COR-L47 (cell line): Measurements from ENCODE around the gene DICER1.
"Not testable (repeated sequence)": the region's sequence is repeated elsewhere in the genome, so short reads cannot be mapped to it uniquely, and the experiment has no call there.

Source experiments
- DNase-seq: peaks from one replicate; lab custom pipeline; 2025; lab: John Stamatoyannopoulos, UW

DICER1 gene, protein sequence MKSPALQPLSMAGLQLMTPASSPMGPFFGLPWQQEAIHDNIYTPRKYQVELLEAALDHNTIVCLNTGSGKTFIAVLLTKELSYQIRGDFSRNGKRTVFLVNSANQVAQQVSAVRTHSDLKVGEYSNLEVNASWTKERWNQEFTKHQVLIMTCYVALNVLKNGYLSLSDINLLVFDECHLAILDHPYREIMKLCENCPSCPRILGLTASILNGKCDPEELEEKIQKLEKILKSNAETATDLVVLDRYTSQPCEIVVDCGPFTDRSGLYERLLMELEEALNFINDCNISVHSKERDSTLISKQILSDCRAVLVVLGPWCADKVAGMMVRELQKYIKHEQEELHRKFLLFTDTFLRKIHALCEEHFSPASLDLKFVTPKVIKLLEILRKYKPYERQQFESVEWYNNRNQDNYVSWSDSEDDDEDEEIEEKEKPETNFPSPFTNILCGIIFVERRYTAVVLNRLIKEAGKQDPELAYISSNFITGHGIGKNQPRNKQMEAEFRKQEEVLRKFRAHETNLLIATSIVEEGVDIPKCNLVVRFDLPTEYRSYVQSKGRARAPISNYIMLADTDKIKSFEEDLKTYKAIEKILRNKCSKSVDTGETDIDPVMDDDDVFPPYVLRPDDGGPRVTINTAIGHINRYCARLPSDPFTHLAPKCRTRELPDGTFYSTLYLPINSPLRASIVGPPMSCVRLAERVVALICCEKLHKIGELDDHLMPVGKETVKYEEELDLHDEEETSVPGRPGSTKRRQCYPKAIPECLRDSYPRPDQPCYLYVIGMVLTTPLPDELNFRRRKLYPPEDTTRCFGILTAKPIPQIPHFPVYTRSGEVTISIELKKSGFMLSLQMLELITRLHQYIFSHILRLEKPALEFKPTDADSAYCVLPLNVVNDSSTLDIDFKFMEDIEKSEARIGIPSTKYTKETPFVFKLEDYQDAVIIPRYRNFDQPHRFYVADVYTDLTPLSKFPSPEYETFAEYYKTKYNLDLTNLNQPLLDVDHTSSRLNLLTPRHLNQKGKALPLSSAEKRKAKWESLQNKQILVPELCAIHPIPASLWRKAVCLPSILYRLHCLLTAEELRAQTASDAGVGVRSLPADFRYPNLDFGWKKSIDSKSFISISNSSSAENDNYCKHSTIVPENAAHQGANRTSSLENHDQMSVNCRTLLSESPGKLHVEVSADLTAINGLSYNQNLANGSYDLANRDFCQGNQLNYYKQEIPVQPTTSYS (N-terminal part only)

DNA sequence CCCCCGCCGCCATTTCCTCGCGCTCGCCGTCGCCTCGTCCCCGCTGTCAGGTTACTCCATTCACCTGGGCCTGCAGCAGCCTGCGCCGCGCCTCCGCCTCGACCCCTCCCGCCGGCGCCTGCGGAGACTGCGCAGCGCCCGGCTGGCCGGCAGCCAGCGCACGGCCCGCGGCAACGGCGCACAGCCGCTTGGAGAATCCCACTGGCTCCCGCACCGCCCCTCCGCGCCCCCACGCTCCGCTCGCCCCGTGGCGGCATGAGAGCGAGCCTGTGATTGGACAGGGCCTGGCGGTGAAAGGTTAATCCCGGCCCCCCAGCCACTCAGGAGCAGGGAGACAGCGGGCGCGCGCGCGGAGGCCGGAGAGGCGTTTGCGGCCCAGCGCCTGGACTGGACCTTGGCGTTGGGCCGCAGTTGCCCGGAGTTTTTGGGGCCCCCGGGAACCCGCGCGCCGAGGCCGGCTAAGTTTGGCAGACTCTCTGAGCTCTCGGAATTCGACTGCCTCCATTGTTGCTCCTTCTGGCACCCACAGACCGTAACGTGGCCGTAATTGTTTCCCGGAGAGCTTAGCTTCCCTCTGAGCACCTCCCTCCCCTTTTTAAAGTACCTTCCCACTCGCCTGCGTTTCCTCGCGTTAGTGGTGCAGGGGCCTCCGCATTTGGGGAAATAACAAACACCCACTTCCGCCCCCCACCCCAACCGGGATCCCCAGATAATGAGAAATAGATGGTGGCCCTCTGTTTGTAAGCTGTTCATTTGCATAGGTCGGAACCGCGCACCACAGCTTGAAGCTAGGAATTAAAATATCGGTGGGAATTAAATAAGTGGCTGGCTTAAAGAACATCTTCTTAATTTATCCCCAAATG lies at the start of gene DICER1:
TSS of gene DICER1 (minus strand) at position 203 of the 863 bp plus-strand sequence. CDS start 24,071 bp downstream, outside the sequence.
- peak; percentile 98 for DNase-seq

DNA sequence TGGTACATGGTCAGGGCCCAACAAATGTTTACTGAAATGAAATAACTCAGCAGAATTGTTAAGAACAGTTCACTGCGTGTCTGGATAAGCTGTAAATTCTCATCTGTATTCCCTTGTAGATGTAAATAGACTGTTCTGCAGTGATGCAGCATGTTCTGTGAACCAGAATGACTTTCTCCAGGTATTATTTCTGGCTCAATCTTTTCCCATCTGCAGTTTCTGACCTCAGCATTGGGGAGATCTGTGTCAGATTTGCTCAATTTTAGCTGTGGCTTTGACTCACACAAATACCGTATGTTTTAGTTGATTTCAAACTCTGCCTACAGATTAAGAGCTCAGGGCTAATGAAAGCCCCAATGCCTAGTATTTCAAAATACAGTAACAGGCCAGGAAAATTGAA lies 49.2 kb upstream of the DICER1 start:
- no peak for DNase-seq

DNA sequence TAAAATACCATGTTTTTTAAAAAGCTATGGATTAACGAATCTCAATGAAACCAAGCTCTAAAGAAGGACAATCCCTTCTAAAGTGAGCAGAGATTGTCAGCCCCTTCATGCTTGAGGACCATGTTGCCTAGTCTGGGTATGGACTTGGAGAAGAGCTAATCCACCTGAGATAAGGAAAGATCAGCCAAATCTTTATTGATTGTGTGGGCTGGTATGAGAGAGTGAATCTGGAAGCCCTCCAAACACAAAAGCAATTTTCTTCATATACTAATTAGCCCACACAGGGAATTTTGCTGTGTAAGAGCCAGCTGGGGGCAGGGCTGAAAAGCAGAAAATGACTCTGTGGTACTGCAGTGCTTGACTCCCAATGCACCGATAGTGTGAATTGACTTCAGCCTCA lies 47.4 kb upstream of the DICER1 start:
- peak; percentile 72 for DNase-seq

DNA sequence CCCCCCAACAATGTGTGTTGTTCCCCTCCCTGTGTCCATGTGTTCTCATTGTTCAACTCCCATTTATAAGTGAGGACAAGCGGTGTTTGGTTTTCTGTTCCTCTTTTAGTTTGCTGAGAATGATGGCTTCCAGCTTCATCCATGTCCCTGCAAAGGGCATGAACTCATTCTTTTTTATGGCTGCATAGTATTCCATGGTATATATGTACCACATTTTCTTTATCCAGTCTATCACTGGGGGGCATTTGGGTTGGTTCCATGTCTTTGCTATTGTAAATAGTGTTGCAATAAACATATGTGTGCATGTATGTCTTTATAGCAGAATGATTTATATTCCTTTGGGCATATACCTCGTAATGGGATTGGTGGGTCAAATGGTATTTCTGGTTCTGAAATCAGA lies 44.4 kb upstream of the DICER1 start:
- DNase-seq, result not testable (repeated sequence)

DNA sequence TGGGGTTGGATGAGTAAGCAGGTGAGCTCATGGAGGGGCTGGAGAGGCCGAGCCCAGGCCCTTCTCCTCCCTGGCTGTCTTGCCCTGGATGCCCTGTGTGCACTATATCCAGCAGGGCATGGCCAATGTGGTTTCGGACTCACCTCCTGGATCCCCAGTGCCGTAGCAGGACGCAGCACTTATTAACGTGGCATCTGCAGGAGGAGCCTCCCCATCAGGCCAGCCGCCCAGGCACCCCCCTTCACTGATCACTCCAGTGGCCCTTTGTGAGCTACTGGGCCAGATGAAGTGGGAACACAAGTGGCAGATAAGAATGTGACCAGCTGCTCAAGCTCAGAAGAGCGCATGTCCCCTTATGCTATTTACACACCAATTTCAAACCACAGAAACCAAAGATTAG lies 43.1 kb upstream of the DICER1 start:
- DNase-seq, result no peak

DNA sequence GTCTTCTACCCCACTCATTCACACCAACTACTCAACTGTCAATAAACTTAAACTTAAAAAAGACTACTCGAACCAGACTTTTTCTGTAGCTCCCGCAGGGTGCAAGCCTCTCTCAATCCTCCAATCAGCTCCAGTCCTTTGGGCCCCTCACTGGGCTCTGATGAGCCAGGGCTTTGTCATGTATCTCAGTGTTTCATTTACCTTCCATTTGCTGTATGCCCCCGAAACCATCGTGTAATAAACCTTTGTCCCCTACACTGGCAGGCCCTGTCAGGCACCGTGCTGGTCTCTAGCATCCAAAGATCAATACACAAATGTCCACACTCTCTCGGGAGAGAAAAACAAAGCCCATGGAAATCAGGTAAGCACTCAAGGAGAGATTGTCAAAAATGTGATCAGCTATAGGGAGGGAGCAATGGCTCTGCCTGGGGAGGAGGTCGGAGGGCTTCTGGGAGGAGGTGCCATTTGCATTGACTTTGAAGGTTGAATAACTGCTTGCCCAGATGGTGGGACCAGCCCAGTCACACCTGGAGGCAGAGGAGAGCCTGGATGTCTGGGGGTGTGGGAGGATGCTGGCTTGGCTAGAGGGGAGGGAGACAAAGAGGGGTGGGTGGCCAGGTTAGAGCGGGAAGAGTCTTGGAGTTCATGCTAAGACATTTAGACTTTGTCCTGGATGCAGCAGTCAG lies 42.1 kb upstream of the DICER1 start:
- DNase-seq, result no peak

DNA sequence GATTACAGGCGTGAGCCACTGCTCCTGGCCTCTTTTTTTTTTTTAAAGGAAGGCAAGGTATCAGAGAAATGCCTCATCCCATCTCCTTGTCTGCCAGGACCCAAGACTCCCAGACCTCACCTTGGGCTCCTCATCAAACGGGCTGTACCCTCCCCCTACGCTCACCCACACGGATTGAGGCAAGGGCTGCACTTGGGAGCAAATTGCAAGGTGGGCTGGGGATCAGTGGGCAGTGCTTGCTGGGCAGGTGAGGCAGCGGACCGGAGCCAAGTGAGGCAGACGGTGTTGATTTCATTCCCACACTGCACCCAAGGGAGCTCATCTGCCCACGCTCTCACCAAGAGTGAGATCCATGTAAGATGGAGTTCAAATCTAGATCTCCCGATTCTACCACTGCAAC lies 41.0 kb upstream of the DICER1 start:
- no peak for DNase-seq

DNA sequence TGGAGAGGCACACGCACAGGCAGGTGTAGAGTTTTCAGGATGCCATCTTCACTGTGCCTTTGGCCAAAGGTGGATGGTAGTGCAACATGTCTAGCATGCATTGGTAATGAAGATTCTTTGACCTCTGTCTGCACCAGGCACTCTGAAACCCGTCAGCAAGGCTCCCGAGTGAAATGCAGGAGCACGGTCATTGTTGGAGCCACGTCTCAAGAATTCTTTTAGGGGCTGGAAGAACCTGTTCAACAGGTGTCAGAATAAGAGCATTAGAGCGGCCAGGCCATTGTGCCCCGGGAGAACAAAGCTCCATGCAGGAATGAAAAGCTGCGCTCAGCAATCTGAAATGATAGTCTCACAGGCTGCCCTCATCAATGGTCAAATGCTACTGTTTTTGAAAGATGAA lies 40.2 kb upstream of the DICER1 start:
- DNase-seq, result no peak

DNA sequence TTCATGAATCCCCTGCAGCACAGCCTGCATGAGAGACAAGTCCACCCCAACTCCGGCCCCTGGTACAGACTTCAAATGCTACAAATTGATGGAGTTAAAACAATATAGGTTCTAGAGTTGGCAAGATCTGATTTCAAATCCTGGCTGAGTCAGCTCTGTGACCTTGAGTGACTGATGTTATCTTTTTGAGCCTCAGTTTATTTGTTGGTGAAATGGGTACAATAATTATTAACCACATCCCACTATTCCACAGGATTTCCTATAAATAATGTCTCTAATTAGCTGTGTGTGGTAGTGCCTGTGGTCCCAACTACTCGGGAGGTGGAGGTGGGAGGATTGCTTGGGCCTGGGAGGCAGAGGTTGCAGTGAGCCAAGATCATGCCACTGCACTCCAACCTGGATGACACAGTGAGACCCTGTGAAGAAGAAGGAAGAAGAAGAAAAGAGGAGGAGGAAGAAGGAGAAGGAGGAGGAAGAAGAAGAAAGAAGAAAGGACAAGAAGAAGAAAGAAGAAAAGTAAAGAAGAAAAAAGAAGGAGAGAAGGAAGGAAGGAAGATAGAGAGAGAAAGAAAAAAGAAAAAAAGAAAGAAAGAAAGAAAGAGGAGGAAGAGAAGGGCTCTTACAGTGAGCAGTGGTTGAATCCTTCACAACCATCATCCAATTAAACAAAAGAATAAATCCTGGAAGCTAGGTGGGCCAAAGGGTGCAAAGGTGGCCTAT lies 39.7 kb upstream of the DICER1 start:
- DNase-seq, result no peak

- DNase-seq, result no peak
Measured at GRCh38 chr14:95196268-95196667, 38.9 kb upstream of the DICER1 start.

GRCh38 chr14:95195031-95195430 lies 37.7 kb upstream of the DICER1 start:
- no peak for DNase-seq

- no peak for DNase-seq
Measured at GRCh38 chr14:95193081-95193480, 35.8 kb upstream of the DICER1 start.

DNA sequence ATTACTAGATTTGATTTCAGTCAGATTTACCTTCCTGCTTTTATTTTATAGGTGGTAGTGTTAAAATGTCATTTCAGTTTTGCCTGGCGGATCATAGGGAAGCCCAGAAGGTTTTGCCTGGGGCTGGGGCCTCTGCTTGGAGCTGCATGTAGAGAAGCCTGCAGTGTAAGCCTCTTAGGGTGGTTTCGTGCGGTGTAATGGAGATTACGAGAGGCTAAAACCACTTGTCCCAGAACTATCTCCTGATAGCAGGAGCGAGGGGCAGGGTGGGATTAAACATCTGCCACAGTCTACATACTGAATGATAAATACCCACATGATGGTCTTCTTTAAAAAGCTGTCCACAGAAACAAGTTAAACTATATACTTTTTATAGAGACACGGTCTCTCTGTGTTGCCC lies 35.0 kb upstream of the DICER1 start:
- no peak for DNase-seq

GRCh38 chr14:95191445-95192199 lies 34.3 kb upstream of the DICER1 start:
- no peak for DNase-seq

DNA sequence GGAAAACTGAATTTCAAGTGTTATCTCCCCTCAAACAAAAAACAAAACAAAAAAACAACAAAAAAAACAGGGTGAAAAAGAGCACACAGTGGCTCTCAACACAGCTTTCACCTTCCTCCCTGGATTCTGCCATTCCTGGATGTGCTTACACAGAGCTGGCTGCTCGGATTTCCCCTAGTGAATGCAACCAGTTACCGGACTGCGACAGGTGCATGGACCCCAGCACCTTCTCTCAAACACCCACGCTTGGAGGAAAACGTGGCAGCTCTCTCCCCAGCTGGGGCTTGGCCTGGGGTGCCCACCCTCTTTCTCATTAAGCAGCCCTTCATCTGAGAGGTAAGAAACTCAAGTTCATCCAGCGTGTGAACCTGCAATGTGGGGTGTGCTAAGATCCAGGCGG lies 33.5 kb upstream of the DICER1 start:
- DNase-seq, result no peak

DNA sequence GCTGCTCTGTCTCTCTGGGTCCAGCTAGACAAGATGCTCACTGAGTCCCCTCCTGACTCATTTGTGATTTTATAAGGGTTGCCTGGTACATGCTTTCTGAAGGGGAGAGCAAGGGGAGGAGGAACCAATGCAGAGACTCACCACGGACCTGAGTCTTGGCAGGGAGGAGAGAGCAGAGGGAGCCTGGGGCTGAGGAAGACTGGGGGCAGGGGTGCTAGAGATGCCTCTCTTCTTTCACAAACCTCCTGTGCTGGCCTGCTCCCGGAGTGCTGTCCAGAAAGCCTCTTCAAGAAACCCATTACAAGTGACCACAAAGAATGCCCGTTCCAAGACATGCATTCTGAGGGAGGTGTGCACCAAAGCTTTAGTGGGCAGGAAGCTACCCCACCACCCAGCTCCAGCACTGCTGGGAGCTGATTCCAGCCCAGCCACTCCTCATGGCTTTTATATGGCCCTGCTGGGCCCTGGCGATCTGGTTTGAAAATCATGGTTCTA lies 33.1 kb upstream of the DICER1 start:
- no peak for DNase-seq

DNA sequence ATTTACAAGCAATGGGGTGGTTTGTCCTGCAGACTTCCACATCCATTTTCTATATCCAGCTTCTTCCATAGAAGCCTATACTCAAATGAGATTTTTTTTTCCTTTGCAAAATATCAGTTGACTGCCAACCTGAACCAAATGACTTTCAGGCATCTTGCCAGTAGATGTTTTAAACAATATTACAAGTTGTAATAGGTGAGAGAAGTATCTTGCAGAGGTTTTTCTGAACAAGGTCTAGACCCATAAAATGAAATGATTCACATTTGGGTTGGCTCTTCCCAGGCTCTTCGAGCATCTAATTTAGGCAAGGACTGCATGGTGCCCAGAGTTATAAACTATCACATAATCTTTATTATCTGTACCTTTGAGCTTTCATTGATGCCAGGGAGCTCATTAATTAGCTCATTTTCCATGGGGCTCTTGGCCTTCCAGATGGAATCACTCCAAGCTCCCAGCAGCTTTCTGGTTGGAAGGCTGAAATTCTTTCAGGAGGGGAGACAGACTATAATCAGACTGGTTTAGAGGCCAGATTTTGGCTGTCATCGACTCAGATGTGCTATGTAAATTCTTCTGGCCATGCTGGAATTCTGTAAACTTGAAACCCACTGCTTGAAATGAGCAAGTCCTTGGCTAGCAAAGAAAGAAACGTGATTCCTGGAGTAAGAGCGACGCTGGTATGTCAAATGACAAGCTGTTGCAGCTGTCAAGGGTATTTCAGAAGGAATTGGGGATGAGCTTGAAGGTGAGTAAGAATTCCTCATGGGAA lies 32.2 kb upstream of the DICER1 start:
- DNase-seq, result peak; percentile 50

DNA sequence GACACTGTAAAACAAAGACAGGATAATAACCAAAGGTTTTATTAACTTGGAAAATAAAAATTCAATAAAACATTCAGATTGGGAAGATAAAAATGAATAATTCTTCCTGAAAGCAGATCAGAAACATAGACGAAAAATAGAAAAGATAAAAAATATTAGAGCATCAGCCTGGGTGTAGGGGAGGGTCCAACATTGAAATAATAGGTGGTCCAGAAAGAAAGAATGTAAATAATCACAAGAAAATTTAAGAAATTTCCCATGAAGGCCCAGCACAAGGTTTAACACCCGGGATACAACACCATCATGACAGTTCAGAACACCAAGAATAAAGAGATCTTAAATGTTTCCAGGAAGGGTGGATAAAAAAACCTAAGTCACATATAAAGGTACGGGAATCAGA lies 31.1 kb upstream of the DICER1 start:
- no peak for DNase-seq
